Limb (tissue), 2 donors: ENCODE results near the gene PCDHGA1.
"Not testable (repeated sequence)": the region's sequence is repeated elsewhere in the genome, so short reads cannot be mapped to it uniquely, and the experiment has no call there.

Experiments used
- DNase-seq, 2 donors: peaks; one replicate each; pipeline ENCODE4 v3.0.0-alpha.2; 2016; ENCODE audit errors: extremely low spot score in 2 of 2

PCDHGA1 gene

DNA sequence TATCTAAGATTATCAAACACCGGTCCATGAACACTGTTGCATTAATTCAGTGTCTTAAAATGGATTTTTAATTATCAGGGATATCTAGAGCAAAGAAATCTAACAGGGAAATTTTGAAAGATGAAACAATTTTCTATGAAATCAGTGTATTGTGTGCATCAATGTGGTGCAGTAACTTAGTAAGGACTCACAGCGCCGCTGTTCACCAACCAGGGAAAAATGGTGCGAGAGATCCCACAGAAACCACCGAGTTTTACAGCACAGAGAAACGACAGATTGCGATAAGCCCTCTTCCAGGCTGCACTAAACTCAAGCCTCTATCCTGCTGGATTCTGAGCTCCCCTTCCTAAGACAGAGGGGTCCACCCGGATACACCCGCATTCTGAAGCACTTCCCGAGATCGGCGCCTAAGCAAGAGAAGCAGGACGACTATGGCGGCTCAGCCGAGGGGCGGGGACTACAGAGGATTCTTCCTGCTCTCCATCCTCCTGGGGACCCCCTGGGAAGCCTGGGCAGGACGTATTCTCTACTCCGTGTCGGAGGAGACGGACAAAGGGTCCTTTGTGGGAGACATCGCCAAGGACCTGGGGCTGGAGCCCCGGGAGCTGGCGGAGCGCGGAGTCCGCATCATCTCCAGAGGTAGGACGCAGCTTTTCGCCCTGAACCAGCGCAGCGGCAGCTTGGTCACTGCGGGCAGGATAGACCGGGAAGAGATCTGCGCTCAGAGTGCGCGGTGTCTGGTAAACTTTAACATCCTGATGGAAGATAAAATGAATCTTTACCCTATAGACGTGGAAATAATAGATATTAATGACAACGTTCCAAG lies 52.4 kb downstream of the PCDHGA1 start, which contains the start of gene PCDHGA7:
PCDHGA7 (plus strand) TSS at position 274 of the 826 bp plus-strand sequence; CDS start at position 432, 158 bp downstream.
- no peak for DNase-seq

DNA sequence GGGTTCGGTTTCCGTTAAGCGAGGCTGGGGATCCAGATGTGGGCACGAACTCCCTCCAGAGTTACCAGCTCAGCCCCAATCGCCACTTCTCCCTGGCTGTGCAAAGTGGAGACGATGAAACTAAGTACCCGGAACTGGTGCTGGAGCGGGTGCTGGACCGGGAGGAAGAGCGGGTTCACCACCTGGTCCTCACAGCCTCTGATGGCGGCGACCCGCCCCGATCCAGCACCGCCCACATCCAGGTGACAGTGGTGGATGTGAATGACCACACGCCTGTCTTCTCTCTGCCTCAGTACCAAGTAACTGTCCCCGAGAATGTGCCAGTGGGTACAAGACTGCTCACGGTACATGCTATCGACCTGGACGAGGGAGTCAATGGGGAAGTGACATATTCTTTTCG lies 53.0 kb downstream of the PCDHGA1 start:
- DNase-seq, result no peak

DNA sequence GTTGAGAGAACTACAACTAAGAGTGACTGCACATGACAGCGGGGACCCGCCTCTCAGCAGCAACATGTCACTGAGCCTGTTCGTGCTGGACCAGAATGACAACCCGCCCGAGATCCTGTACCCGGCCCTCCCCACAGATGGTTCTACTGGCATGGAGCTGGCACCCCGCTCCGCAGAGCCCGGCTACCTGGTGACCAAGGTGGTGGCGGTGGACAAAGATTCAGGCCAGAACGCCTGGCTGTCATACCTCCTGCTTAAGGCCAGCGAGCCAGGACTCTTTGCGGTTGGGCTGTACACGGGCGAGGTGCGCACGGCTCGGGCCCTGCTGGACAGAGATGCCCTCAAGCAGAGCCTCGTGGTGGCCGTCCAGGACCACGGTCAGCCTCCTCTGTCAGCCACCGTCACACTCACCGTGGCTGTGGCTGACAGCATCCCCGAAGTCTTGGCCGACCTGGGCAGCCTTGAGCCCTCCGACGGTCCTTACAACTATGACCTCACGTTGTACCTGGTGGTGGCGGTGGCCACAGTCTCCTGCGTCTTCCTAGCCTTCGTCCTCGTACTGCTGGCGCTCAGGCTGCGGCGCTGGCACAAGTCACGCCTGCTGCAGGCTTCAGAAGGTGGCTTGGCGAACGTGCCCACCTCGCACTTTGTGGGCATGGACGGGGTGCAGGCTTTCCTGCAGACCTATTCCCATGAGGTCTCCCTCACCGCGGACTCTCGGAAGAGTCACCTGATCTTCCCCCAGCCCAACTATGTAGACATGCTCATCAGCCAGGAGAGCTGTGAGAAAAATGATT lies 54.4 kb downstream of the PCDHGA1 start:
- DNase-seq, result no peak

DNA sequence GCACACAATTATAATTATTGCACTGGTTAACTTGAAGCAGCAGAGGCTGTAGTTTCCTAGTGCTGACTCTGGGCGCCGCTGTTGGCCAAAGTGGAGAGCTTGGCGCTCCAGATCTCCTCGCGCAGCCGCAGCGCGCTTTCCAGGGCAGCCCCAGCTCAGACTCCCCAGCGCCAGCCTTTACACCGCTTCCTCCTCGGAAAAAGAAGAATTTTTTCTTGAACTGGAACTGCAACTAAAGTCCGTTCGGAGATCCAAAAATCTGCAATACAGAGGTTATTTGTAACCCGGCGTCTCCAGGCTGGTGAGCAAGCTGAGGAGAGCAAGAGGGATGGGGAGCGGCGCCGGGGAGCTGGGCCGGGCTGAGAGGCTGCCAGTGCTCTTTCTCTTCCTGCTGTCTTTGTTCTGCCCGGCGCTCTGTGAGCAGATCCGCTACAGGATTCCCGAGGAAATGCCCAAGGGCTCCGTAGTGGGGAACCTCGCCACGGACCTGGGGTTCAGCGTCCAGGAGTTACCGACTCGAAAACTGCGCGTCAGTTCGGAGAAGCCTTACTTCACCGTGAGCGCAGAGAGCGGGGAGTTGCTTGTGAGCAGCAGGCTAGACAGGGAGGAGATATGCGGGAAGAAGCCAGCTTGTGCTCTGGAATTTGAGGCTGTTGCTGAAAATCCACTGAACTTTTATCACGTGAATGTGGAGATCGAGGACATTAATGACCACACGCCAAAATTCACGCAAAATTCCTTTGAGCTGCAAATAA lies 57.4 kb downstream of the PCDHGA1 start, which contains the start of gene PCDHGB4:
PCDHGB4 (plus strand) TSS at position 142 of the 755 bp plus-strand sequence; CDS start at position 329, 187 bp downstream.
- DNase-seq, result not testable (repeated sequence)

DNA sequence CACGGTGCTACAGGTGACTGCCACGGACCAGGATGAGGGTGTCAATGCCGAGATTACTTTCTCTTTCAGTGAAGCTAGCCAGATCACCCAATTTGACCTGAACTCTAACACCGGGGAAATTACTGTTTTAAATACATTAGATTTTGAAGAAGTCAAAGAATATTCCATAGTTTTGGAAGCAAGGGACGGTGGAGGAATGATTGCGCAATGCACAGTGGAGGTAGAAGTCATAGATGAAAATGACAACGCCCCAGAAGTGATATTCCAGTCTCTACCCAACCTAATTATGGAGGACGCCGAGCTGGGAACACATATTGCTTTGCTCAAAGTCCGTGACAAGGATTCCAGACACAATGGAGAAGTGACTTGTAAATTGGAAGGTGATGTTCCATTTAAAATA lies 58.3 kb downstream of the PCDHGA1 start:
- DNase-seq, result no peak

DNA sequence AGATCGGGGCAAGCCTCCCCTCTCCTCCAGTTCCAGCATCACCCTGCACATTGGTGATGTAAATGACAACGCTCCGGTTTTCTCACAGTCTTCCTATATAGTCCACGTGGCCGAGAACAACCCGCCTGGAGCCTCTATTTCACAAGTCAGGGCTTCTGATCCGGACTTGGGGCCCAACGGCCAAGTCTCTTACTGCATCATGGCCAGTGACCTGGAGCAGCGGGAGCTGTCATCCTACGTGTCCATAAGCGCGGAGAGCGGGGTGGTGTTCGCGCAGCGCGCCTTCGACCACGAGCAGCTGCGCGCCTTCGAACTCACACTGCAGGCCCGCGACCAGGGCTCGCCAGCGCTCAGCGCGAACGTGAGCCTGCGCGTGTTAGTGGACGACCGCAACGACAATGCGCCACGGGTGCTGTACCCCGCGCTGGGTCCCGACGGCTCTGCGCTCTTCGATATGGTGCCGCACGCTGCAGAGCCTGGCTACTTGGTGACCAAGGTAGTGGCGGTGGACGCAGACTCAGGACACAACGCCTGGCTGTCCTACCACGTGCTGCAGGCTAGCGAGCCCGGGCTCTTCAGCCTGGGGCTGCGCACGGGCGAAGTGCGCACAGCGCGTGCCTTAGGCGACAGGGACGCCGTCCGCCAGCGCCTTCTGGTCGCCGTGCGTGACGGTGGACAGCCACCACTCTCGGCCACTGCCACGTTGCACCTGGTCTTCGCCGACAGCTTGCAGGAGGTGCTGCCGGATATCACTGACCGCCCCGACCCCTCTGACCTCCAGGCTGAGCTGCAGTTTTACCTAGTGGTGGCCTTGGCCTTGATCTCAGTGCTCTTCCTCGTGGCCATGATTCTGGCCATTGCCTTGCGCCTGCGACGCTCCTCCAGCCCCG lies 59.1 kb downstream of the PCDHGA1 start:
- no peak for DNase-seq

DNA sequence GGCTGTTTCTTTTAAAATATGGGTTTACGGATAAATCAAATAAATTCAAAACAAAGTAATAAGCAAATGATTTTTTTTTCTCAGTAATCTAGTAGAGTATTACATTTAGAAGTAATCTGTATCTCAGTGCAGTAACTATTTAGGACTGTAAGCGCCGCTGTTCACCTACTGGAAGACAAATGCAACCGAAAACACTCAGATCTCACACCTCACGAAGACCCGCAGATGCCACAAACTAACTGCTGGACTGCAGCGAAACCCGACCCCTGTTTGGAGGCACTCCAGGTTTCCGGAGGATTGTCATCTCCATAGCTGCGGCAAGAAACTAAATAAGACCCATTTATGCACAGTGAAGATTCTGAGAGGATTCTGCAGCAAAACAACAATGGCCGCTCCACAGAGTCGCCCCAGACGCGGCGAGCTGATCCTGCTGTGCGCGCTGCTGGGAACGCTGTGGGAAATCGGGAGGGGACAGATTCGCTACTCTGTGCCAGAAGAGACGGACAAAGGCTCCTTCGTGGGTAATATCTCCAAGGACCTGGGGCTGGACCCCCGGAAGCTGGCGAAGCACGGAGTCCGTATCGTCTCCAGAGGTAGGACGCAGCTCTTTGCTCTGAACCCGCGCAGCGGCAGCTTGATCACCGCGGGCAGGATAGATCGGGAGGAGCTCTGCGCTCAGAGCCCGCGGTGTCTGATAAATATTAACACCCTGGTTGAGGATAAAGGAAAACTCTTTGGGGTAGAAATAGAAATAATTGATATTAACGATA lies 62.3 kb downstream of the PCDHGA1 start, which contains the start of gene PCDHGA8:
PCDHGA8 (plus strand) TSS at position 205 of the 770 bp plus-strand sequence; CDS start at position 386, 181 bp downstream.
- DNase-seq, result no peak

DNA sequence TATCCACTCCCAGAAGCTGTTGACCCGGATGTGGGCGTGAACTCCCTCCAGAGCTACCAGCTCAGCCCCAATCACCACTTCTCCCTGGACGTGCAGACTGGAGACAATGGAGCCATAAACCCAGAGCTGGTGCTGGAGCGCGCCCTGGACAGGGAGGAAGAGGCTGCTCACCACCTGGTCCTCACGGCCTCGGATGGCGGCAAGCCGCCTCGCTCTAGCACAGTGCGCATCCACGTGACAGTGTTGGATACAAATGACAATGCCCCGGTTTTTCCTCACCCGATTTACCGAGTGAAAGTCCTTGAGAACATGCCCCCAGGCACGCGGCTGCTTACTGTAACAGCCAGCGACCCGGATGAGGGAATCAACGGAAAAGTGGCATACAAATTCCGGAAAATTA lies 63.0 kb downstream of the PCDHGA1 start:
- no peak for DNase-seq

DNA sequence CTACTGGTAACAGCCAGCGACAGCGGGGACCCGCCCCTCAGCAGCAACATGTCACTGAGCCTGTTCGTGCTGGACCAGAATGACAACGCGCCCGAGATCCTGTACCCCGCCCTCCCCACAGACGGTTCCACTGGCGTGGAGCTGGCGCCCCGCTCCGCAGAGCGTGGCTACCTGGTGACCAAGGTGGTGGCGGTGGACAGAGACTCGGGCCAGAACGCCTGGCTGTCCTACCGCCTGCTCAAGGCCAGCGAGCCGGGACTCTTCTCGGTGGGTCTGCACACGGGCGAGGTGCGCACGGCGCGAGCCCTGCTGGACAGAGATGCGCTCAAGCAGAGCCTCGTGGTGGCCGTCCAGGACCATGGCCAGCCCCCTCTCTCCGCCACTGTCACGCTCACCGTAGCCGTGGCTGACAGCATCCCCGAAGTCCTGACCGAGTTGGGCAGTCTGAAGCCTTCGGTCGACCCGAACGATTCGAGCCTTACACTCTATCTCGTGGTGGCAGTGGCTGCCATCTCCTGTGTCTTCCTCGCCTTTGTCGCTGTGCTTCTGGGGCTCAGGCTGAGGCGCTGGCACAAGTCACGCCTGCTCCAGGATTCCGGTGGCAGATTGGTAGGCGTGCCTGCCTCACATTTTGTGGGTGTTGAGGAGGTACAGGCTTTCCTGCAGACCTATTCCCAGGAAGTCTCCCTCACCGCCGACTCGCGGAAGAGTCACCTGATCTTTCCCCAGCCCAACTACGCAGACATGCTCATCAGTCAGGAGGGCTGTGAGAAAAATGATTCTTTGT lies 64.3 kb downstream of the PCDHGA1 start:
- DNase-seq, result not testable (repeated sequence)

- not testable (repeated sequence) for DNase-seq
Measured at GRCh38 chr5:141397756-141398551, 67.6 kb downstream of the PCDHGA1 start, which contains the start of gene PCDHGB5. Gene PCDHGB5 (plus strand): TSS chr5:141397947. CDS start chr5:141398128, 181 bp downstream.

DNA sequence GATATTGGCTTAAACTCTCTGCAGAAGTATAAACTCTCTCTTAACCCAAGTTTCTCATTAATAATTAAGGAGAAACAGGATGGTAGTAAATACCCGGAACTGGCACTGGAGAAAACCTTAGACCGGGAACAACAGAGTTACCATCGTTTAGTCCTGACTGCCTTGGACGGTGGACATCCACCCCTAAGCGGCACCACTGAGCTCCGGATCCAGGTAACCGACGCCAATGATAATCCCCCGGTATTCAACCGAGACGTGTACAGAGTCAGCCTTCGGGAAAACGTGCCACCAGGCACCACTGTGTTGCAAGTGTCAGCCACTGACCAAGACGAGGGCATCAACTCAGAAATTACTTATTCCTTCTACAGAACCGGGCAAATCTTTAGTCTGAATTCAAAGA lies 68.3 kb downstream of the PCDHGA1 start:
- DNase-seq, result no peak

GRCh38 chr5:141399555-141400258 lies 69.4 kb downstream of the PCDHGA1 start:
- no peak for DNase-seq

DNA sequence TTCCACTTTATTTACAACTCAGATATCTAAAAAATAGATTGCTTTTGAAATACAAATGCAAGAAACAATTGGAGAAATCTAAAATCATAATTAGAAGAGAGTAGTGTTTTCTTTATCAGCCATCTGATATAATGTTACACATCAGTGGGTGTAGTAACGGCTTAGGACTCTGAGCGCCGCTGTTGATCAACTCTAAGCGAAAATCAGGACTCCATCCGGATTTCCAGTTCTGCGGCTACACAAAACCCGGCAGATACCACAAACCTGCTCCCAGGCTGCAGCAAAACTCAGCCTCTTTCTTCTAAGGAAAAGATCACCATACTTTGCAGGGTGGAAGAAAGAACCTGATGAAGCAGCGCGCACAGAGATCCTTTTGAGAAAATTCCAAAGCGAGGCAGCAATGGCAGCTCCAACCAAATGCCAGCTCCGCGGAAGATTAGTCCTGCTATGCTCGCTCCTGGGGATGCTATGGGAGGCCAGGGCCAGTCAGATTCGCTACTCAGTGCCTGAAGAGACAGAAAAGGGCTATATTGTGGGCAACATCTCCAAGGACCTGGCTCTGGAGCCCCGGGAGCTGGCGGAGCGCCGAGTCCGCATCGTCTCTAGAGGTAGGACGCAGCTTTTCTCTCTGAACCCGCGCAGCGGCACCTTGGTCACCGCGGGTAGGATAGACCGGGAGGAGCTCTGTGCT lies 72.4 kb downstream of the PCDHGA1 start, which contains the start of gene PCDHGA9:
PCDHGA9 (plus strand) TSS at position 226 of the 691 bp plus-strand sequence; CDS start at position 401, 175 bp downstream.
- peak in 1 of 2 donors; percentile 3 for DNase-seq

GRCh38 chr5:141403387-141403786 lies 73.1 kb downstream of the PCDHGA1 start:
- no peak for DNase-seq

DNA sequence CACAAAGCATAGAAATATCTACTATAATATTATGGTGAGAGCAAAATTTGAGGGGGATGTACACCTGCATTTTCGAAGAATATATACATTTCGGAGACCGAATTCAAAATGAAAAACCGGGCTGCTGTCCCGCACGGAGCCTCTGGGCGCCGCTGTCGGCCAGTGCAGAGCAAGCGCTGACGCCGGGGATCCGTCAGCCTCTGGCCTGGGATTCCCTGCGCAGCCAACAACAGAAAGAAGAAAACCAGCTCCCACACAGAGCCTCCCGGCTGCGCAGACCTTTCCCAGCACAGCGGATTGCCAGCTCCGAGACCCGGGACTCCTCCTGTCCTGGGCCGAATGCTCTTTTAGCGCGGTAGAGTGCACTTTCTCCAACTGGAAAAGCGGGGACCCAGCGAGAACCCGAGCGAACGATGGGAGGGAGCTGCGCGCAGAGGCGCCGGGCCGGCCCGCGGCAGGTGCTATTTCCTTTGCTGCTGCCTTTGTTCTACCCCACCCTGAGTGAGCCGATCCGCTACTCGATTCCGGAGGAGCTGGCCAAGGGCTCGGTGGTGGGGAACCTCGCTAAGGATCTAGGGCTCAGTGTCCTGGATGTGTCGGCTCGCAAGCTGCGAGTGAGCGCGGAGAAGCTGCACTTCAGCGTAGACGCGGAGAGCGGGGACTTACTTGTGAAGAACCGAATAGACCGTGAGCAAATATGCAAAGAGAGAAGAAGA lies 77.6 kb downstream of the PCDHGA1 start, which contains the start of gene PCDHGB6:
PCDHGB6 (plus strand) TSS at position 232 of the 716 bp plus-strand sequence; CDS start at position 414, 182 bp downstream.
- peak; percentile 16 to 61 for DNase-seq
